IPS-18a (cell line): ENCODE measurements around the gene SPATA2.
"Not testable (repeated sequence)": the region's sequence is repeated elsewhere in the genome, so short reads cannot be mapped to it uniquely, and the experiment has no call there.

Experiments used
- H3K27ac ChIP-seq: one replicate; pipeline ENCODE4 v1.5.1; 2013; ENCODE audit warnings: low read length
- H3K27me3 ChIP-seq: one replicate; pipeline ENCODE4 v1.6.1; 2013; ENCODE audit warnings: mild to moderate bottlenecking, low read length; ENCODE audit not compliant: control insufficient read depth, insufficient read depth
- H3K36me3 ChIP-seq: one replicate; pipeline ENCODE4 v1.6.1; 2013; ENCODE audit warnings: low read depth, low read length; ENCODE audit not compliant: control insufficient read depth
- H3K4me1 ChIP-seq: one replicate; pipeline ENCODE4 v1.6.1; 2013; ENCODE audit warnings: low read depth, low read length; ENCODE audit not compliant: control insufficient read depth
- H3K4me3 ChIP-seq: one replicate; pipeline ENCODE4 v1.5.1; 2013; ENCODE audit warnings: low read length
- H3K9ac ChIP-seq: one replicate; pipeline ENCODE4 v1.6.1; 2013; ENCODE audit warnings: mild to moderate bottlenecking, low read length, moderate library complexity
- H3K9me3 ChIP-seq: one replicate; pipeline ENCODE4 v1.6.1; 2013; ENCODE audit warnings: low read depth, low read length; ENCODE audit not compliant: control insufficient read depth

SPATA2 gene

GRCh38 chr20:49908258-49908565, 7.1 kb downstream of the SPATA2 start:
- no peak overlapping the region for H3K4me3 ChIP-seq
- peaks cover 26% of the 10 kb centered on the region for H3K36me3 ChIP-seq
- H3K27ac ChIP-seq: no peak overlapping the region
- H3K27me3 ChIP-seq: no peaks in the 10 kb centered on the region
- H3K9me3 ChIP-seq: no peaks in the 10 kb centered on the region
- no peak overlapping the region for H3K9ac ChIP-seq
- H3K4me1 ChIP-seq: no peaks in the 10 kb centered on the region

- Histone ChIP-seq H3K9ac (no peak overlapping the region), H3K9me3 (no peaks in the 10 kb centered on the region), H3K4me3 (no peak overlapping the region), H3K27me3 (no peaks in the 10 kb centered on the region), H3K36me3 (peaks cover 26% of the 10 kb centered on the region), H3K4me1 (no peaks in the 10 kb centered on the region), H3K27ac (no peak overlapping the region)
Measured at GRCh38 chr20:49907405-49908257, 7.7 kb downstream of the SPATA2 start.

GRCh38 chr20:49906615-49907154, 8.6 kb downstream of the SPATA2 start:
- Histone ChIP-seq H3K36me3 (peaks cover 26% of the 10 kb centered on the region), H3K9ac (no peak overlapping the region), H3K9me3 (no peaks in the 10 kb centered on the region), H3K27ac (no peak overlapping the region), H3K27me3 (no peaks in the 10 kb centered on the region), H3K4me1 (no peaks in the 10 kb centered on the region), H3K4me3 (no peak overlapping the region)

GRCh38 chr20:49906101-49906604, 9.2 kb downstream of the SPATA2 start:
- Histone ChIP-seq H3K36me3 (peaks cover 26% of the 10 kb centered on the region), H3K9me3 (no peaks in the 10 kb centered on the region)

GRCh38 chr20:49905415-49906091, 9.8 kb downstream of the SPATA2 start:
- Histone ChIP-seq H3K27ac (no peak overlapping the region), H3K9ac (no peak overlapping the region), H3K4me3 (no peak overlapping the region), H3K9me3 (no peaks in the 10 kb centered on the region), H3K36me3 (peaks cover 26% of the 10 kb centered on the region), H3K27me3 (no peaks in the 10 kb centered on the region), H3K4me1 (no peaks in the 10 kb centered on the region)

More at GRCh38 chr20:49906101-49906604, 9.2 kb downstream of the SPATA2 start:
- Histone ChIP-seq H3K9ac (no peak overlapping the region), H3K27ac (no peak overlapping the region), H3K4me3 (no peak overlapping the region), H3K4me1 (no peaks in the 10 kb centered on the region), H3K27me3 (no peaks in the 10 kb centered on the region)

GRCh38 chr20:49904440-49905214, 10.7 kb downstream of the SPATA2 start:
- H3K4me3 ChIP-seq: no peak overlapping the region
- no peak overlapping the region for H3K9ac ChIP-seq
- no peaks in the 10 kb centered on the region for H3K27me3 ChIP-seq
- no peaks in the 10 kb centered on the region for H3K9me3 ChIP-seq
- peaks cover 26% of the 10 kb centered on the region for H3K36me3 ChIP-seq
- no peak overlapping the region for H3K27ac ChIP-seq
- H3K4me1 ChIP-seq: no peaks in the 10 kb centered on the region

- Histone ChIP-seq H3K9ac (no peak overlapping the region), H3K27ac (no peak overlapping the region), H3K4me1 (no peaks in the 10 kb centered on the region), H3K36me3 (peaks cover 14% of the 10 kb centered on the region), H3K9me3 (no peaks in the 10 kb centered on the region), H3K4me3 (no peak overlapping the region), H3K27me3 (no peaks in the 10 kb centered on the region)
Measured at GRCh38 chr20:49901588-49901987, 13.7 kb downstream of the SPATA2 start.

GRCh38 chr20:49899541-49900383, 15.6 kb downstream of the SPATA2 start:
- Histone ChIP-seq H3K9ac (no peak overlapping the region), H3K9me3 (no peaks in the 10 kb centered on the region), H3K4me1 (no peaks in the 10 kb centered on the region), H3K27me3 (no peaks in the 10 kb centered on the region), H3K4me3 (no peak overlapping the region), H3K36me3 (peaks cover under 1% of the 10 kb centered on the region), H3K27ac (no peak overlapping the region)

- Histone ChIP-seq H3K4me1 (no peaks in the 10 kb centered on the region), H3K27ac (no peak overlapping the region), H3K9me3 (no peaks in the 10 kb centered on the region), H3K9ac (no peak overlapping the region), H3K27me3 (no peaks in the 10 kb centered on the region), H3K4me3 (no peak overlapping the region), H3K36me3 (no peaks in the 10 kb centered on the region)
Measured at GRCh38 chr20:49896204-49896603, 19.1 kb downstream of the SPATA2 start.

GRCh38 chr20:49895474-49896093, 19.7 kb downstream of the SPATA2 start:
- not testable (repeated sequence) for H3K4me1 ChIP-seq, H3K27ac ChIP-seq, H3K9ac ChIP-seq

More at GRCh38 chr20:49895474-49896093, 19.7 kb downstream of the SPATA2 start:
- not testable (repeated sequence) for H3K4me3 ChIP-seq, H3K27me3 ChIP-seq, H3K9me3 ChIP-seq, H3K36me3 ChIP-seq
